Fibroblast of lung (primary cell): ENCODE data around the gene TBC1D22A. TPM values are rescaled to one million over a fixed set of nuclear protein-coding genes. Genes with fewer than 3 reads are reported as not detected.

Experiments
- DNase-seq, 2 donors: peaks; one replicate each; pipeline versions ENCODE4 v3.0.0 to v3.0.0-alpha.2; 2010; ENCODE audit warnings: low read depth in 2 of 2
- H2AFZ ChIP-seq: 2 replicates; pipeline ENCODE4 v1.5.1; 2012; ENCODE audit warnings: low read length, control low read depth, inconsistent platforms
- H3K27ac ChIP-seq: 2 replicates; pipeline ENCODE4 v1.5.1; 2011; ENCODE audit warnings: low read length, control low read depth; ENCODE audit not compliant: insufficient read depth
- H3K27me3 ChIP-seq: 2 replicates; pipeline ENCODE4 v1.5.1; 2011; ENCODE audit warnings: mild to moderate bottlenecking, low read length; ENCODE audit not compliant: control insufficient read depth, insufficient read depth
- H3K36me3 ChIP-seq: 2 replicates; pipeline ENCODE4 v1.5.1; 2011; ENCODE audit warnings: low read length; ENCODE audit not compliant: control insufficient read depth, insufficient read depth
- H3K4me1 ChIP-seq: 2 replicates; pipeline ENCODE4 v1.5.1; 2011; ENCODE audit warnings: low read length; ENCODE audit not compliant: control insufficient read depth, insufficient read depth; ENCODE audit errors: extremely low read depth
- H3K4me2 ChIP-seq: 2 replicates; pipeline ENCODE4 v1.5.1; 2011; ENCODE audit warnings: low read length, control low read depth; ENCODE audit not compliant: insufficient read depth; ENCODE audit errors: extremely low read depth
- H3K4me3 ChIP-seq, 4 experiments: fragments of 200-600 bp in 1 of 4; sonication (generic) in 1 of 4; replicated peaks in 1 of 4; 2 replicates each; pipeline ENCODE4 v1.5.1; 2011 to 2016; ENCODE audit warnings: low read length in 4 of 4, low read depth in 3 of 4, mild to moderate bottlenecking in 3 of 4, control low read depth in 2 of 4, inconsistent platforms in 1 of 4, mixed read lengths in 1 of 4; ENCODE audit not compliant: insufficient read depth in 1 of 4; ENCODE audit errors: control extremely low read depth in 1 of 4
- H3K79me2 ChIP-seq: 2 replicates; pipeline ENCODE4 v1.5.1; 2012; ENCODE audit warnings: mild to moderate bottlenecking, low read length, inconsistent platforms; ENCODE audit not compliant: control insufficient read depth, insufficient read depth
- H3K9ac ChIP-seq: 2 replicates; pipeline ENCODE4 v1.5.1; 2011; ENCODE audit warnings: mild to moderate bottlenecking, low read length, control low read depth; ENCODE audit not compliant: insufficient read depth
- H3K9me3 ChIP-seq: 2 replicates; pipeline ENCODE4 v1.5.1; 2012; ENCODE audit warnings: low read depth, low read length; ENCODE audit not compliant: control insufficient read depth, insufficient read depth
- H4K20me1 ChIP-seq: 2 replicates; pipeline ENCODE4 v1.5.1; 2011; ENCODE audit warnings: low read length; ENCODE audit not compliant: control insufficient read depth, insufficient read depth; ENCODE audit errors: extremely low read depth
- EZH2 ChIP-seq: IDR thresholded peaks from 2 replicates; pipeline ENCODE4 v1.5.1; 2012; ENCODE audit warnings: low read length, control low read depth, mild to moderate bottlenecking; ENCODE audit errors: missing control alignments
- polyA plus RNA-seq, 2 donors: library from polyadenylated mRNA; depleted of rRNA in 1 of 2; stranded (reverse) in 1 of 2; unstranded in 1 of 2; fragments of >200 nt; gene quantifications; 2 replicates each; pipeline ENCODE4 v1.2.1, GENCODE V29; 2011 to 2012; ENCODE audit warnings: missing spikeins in 1 of 2
- total RNA-seq: library from RNA; depleted of rRNA; stranded (reverse); fragments of >200 nt; gene quantifications from 2 replicates; pipeline ENCODE4 v1.2.1, GENCODE V29; 2014
- TF ChIP-seq, protein P1 (sequence below), 2 donors: IDR thresholded peaks in 1 of 2; conservative IDR thresholded peaks in 1 of 2; 1 replicate in 1 of 2; 2 replicates in 1 of 2; pipeline ENCODE4 v1.5.1; 2011 to 2012; ENCODE audit warnings: low read length in 2 of 2, control low read depth in 1 of 2, inconsistent platforms in 1 of 2, low read depth in 1 of 2, mild to moderate bottlenecking in 1 of 2

The TBC1D22A gene
- total and polyA plus RNA-seq, 2 donors (not counting 1 experiment from before 2014, with no cell fraction given) = 11.6 to 17.6 TPM

DNA sequence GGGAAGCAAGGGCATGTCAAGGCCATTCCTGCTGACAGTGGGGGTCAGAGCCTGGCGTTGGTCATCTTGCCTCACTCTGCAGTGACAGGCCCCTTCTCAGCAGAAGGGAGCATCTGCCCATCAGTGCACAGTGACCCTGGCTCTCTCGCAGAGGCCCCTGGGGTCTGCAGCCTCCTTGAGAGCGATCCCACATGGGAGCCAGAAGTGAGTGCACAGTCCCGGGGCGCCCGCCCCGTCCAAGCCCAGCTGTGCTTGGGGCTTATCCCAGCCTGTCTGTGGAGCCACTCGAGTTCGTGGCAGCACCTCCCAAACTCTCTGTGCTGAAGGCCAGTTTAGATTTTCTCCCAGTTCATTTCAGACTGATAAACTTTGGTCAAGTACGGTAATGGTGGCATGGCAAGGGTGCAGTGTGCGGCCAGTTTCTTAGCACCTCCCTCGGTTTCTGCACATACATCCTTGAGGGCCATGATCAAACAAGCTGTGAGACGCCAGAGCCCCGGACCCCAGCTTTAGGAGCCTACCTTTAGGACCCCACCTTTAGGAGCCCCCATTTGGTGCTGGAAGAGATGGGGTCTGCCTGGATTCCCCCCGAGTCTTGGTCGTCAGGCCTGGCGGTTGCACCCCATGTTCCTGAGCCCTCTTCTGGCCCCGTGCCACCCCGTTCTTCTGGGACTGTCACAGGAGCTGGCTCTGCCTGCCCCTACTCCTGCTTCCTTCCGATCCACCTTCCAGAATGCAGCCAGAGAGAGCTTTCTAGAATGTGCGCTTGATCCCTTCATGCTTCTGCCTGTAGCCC is 369.4 kb downstream of the TBC1D22A start:
- Histone ChIP-seq H3K27ac (no peak overlapping the region), H3K4me2 (no peak overlapping the region), H2AFZ (no peak overlapping the region), H3K27me3 (no peaks in the 10 kb centered on the region), H3K4me1 (no peaks in the 10 kb centered on the region), H3K9me3 (no peaks in the 10 kb centered on the region), H3K4me3 (no peak overlapping the region), H3K79me2 (no peaks in the 10 kb centered on the region), H4K20me1 (no peaks in the 10 kb centered on the region), H3K9ac (no peak overlapping the region), H3K36me3 (no peaks in the 10 kb centered on the region)
- DNase-seq = no peak
- TF ChIP-seq EZH2 = no peak
- TF ChIP-seq, protein P1, sequence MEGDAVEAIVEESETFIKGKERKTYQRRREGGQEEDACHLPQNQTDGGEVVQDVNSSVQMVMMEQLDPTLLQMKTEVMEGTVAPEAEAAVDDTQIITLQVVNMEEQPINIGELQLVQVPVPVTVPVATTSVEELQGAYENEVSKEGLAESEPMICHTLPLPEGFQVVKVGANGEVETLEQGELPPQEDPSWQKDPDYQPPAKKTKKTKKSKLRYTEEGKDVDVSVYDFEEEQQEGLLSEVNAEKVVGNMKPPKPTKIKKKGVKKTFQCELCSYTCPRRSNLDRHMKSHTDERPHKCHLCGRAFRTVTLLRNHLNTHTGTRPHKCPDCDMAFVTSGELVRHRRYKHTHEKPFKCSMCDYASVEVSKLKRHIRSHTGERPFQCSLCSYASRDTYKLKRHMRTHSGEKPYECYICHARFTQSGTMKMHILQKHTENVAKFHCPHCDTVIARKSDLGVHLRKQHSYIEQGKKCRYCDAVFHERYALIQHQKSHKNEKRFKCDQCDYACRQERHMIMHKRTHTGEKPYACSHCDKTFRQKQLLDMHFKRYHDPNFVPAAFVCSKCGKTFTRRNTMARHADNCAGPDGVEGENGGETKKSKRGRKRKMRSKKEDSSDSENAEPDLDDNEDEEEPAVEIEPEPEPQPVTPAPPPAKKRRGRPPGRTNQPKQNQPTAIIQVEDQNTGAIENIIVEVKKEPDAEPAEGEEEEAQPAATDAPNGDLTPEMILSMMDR (conservative IDR thresholded peaks at IDR 0.05 in 1 of 2, IDR thresholded peaks at IDR 0.05 in 1 of 2; ENCODE audit: low read depth in 1 of 2, low read length in 2 of 2) = no peak

DNA sequence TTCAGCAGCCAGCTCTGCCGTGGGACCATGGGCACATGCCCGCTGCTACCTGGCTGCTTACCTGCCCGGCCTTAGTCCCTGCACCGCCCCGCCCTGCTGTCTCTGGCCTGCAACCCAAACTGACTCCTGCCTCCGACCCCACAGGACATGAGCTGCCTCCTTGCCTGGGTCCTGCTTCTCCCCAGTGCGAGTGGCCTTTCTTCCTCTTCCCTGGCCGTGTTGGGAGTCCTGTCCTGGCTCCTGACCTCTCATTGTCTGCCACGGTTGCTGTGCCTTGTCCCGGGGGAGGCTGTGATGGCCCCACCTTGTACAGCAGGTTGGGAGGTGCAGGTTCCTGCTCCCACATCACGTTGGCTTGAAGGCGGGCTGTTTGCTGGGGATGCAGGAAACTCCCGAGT is 370.0 kb downstream of the TBC1D22A start:
- no peaks in the 10 kb centered on the region for H3K79me2 ChIP-seq
- no peak overlapping the region for H3K27ac ChIP-seq
- H2AFZ ChIP-seq = no peak overlapping the region
- no peak for TF ChIP-seq EZH2
- TF ChIP-seq, protein P1 (conservative IDR thresholded peaks at IDR 0.05 in 1 of 2, IDR thresholded peaks at IDR 0.05 in 1 of 2; ENCODE audit: low read depth in 1 of 2, low read length in 2 of 2) = no peak
- no peak for DNase-seq
- no peaks in the 10 kb centered on the region for H3K36me3 ChIP-seq
- no peaks in the 10 kb centered on the region for H3K9me3 ChIP-seq
- no peak overlapping the region for H3K4me3 ChIP-seq
- no peak overlapping the region for H3K4me2 ChIP-seq
- H3K9ac ChIP-seq = no peak overlapping the region
- no peaks in the 10 kb centered on the region for H3K27me3 ChIP-seq
- no peaks in the 10 kb centered on the region for H3K4me1 ChIP-seq
- no peaks in the 10 kb centered on the region for H4K20me1 ChIP-seq

DNA sequence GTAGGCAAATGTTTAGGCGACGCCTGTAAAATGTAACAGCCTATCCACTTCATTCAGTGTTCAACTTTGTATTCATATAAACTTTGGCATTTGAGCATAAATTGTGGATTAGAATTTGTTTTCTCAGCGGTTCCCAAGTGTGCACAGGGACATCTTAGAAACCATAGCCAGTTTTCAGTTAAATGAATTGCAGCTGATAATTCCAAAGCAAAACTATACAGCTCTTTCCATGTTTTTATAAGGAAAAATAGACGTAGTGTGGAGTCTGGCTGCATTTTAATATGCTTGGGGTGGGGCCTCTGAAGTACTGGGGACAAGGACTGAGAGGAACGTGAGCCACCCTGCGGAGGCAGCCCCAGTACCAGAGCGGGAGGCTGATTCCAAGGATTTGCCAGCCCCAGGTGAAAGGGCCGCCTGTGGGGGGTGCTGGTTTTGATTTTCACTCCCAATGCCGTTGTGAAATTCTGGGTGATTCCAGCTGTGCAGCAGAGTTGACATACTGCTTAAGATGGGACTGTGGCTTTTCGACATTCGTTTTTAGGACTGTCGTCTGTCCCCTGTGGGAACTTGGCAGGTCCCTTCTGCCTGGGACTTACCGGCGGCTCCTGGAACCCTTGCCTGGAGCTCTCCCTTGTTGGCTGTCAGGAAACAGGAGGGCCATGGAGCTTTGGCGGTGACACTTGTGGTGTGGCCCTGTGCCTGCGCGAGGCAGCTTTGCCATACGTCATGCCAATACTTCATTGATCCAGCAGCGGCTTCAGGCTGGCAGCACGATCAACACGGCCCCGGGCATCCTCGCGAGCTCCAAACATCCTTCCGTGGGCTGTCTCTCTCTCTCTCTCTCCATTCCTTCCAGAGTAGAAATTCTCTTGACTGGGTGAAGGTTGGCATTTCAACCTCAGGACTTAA is 370.9 kb downstream of the TBC1D22A start:
- TF ChIP-seq, protein P1 (conservative IDR thresholded peaks at IDR 0.05 in 1 of 2, IDR thresholded peaks at IDR 0.05 in 1 of 2; ENCODE audit: low read depth in 1 of 2, low read length in 2 of 2) = no peak
- no peak for TF ChIP-seq EZH2
- H3K4me1 ChIP-seq = no peaks in the 10 kb centered on the region
- no peaks in the 10 kb centered on the region for H4K20me1 ChIP-seq
- H3K9me3 ChIP-seq = no peaks in the 10 kb centered on the region
- no peak overlapping the region for H3K4me2 ChIP-seq
- no peaks in the 10 kb centered on the region for H3K79me2 ChIP-seq
- H2AFZ ChIP-seq = no peak overlapping the region
- DNase-seq = no peak
- H3K9ac ChIP-seq = no peak overlapping the region
- H3K4me3 ChIP-seq = no peak overlapping the region
- H3K27ac ChIP-seq = no peak overlapping the region
- no peaks in the 10 kb centered on the region for H3K36me3 ChIP-seq
- no peaks in the 10 kb centered on the region for H3K27me3 ChIP-seq
